Memory B cell (primary cell): ENCODE results near the gene PAMR1.

ENCODE experiments used
- ATAC-seq: fragments of 150-1000 bp; cut with Tn5 transposase; 2 replicates; pipeline ENCODE4 v1.10.0; 2021; ENCODE audit warnings: low read depth, mild to moderate bottlenecking, moderate library complexity
- DNase-seq, 2 donors: peaks; one replicate each; pipeline ENCODE4 v3.0.0; 2022; ENCODE audit warnings: low spot score in 2 of 2
- H3K27ac Mint-ChIP-seq: one replicate; pipeline ENCODE4 v1.8.0; 2022; ENCODE audit warnings: mild to moderate bottlenecking, moderate library complexity, mixed read lengths
- H3K27me3 Mint-ChIP-seq: one replicate; pipeline ENCODE4 v1.8.0; 2022; ENCODE audit warnings: mixed read lengths
- H3K36me3 Mint-ChIP-seq: one replicate; pipeline ENCODE4 v1.8.0; 2022; ENCODE audit warnings: mild to moderate bottlenecking, mixed read lengths
- H3K4me1 Mint-ChIP-seq: one replicate; pipeline ENCODE4 v1.8.0; 2022; ENCODE audit warnings: mixed read lengths
- H3K4me3 Mint-ChIP-seq: one replicate; pipeline ENCODE4 v1.8.0; 2022; ENCODE audit warnings: mild to moderate bottlenecking, moderate library complexity, mixed read lengths
- H3K9me3 Mint-ChIP-seq: one replicate; pipeline ENCODE4 v1.8.0; 2022; ENCODE audit warnings: mixed read lengths

The PAMR1 gene

GRCh38 chr11:35383953-35384352 lies 141.5 kb downstream of the PAMR1 start:
- ATAC-seq, result no peak
- Mint-ChIP-seq H3K36me3 (no peaks in the 10 kb centered on the region), H3K27ac (no peak overlapping the region), H3K4me3 (no peak overlapping the region), H3K4me1 (no peaks in the 10 kb centered on the region), H3K27me3 (no peaks in the 10 kb centered on the region), H3K9me3 (no peaks in the 10 kb centered on the region)
- DNase-seq, result no peak
